Ascending aorta (tissue), 2 donors: ENCODE data around the gene SIAH2. TPM values are rescaled to one million over a fixed set of nuclear protein-coding genes. Genes with fewer than 3 reads are reported as not detected.

Source experiments
- DNase-seq, 2 donors: peaks; one replicate each; pipeline ENCODE4 v3.0.0-alpha.2; 2019; ENCODE audit warnings: low spot score in 2 of 2
- H3K27ac ChIP-seq, 2 donors: fragments of 200-600 bp; sonication (generic); one replicate each; pipeline ENCODE4 v1.5.1; 2016 to 2017; ENCODE audit warnings: mild to moderate bottlenecking in 1 of 2
- H3K27me3 ChIP-seq: fragments of 200-600 bp; sonication (generic); one replicate; pipeline ENCODE4 v1.5.1; 2017
- H3K36me3 ChIP-seq, 2 donors: fragments of 200-600 bp; sonication (generic); one replicate each; pipeline ENCODE4 v1.5.1; 2016
- H3K4me1 ChIP-seq, 2 donors: fragments of 200-600 bp; sonication (generic); one replicate each; pipeline ENCODE4 v1.5.1; 2016 to 2017; ENCODE audit warnings: mild to moderate bottlenecking in 1 of 2
- H3K4me3 ChIP-seq, 2 donors: fragments of 200-600 bp; sonication (generic); one replicate each; pipeline ENCODE4 v1.5.1; 2016 to 2017; ENCODE audit warnings: mild to moderate bottlenecking in 1 of 2
- H3K9me3 ChIP-seq, 2 donors: fragments of 200-600 bp; sonication (generic); one replicate each; pipeline ENCODE4 v1.5.1; 2016
- CTCF ChIP-seq, 3 experiments: fragments of 200-600 bp in 2 of 3; fragments of 450-650 bp in 1 of 3; sonication (generic) in 2 of 3; IDR thresholded peaks; one replicate each; pipeline ENCODE4 v1.5.1; 2016 to 2019; ENCODE audit warnings: antibody characterized with exemption in 3 of 3, mild to moderate bottlenecking in 1 of 3, moderate library complexity in 1 of 3
- intact Hi-C: fragments of 100-400 bp; cut with DNase I; formaldehyde crosslinking; loops from one replicate; pipeline ENCODE4 v1.15.1; 2023
- total RNA-seq: library from RNA; depleted of rRNA; stranded (reverse); fragments of >200 nt; gene quantifications from one replicate; pipeline ENCODE4 v1.1.0, GENCODE V29; 2016

SIAH2 gene
- total RNA-seq, 1 donor from 2014 or later: 50.9 TPM

- intact Hi-C loops: no loop called here
- Histone ChIP-seq H3K9me3 (no peaks in the 10 kb centered on the region), H3K27ac (no peak overlapping the region), H3K4me3 (no peak overlapping the region), H3K36me3 (no peaks in the 10 kb centered on the region), H3K4me1 (no peaks in the 10 kb centered on the region), H3K27me3 (no peaks in the 10 kb centered on the region)
- TF ChIP-seq CTCF (IDR thresholded peaks at IDR 0.05): no peak
- DNase-seq: no peak
These were observed 27.7 kb upstream of the SIAH2 start for GRCh38 chr3:150790629-150791028.

GRCh38 chr3:150789451-150789850, 26.5 kb upstream of the SIAH2 start:
- Histone ChIP-seq H3K4me1 (no peaks in the 10 kb centered on the region), H3K27ac (no peak overlapping the region), H3K4me3 (no peak overlapping the region), H3K9me3 (no peaks in the 10 kb centered on the region), H3K36me3 (no peaks in the 10 kb centered on the region), H3K27me3 (no peaks in the 10 kb centered on the region)
- intact Hi-C loops: loop anchor here (2.0 to 5.0 kb wide), 3 partner anchors 67 to 493 kb away; no protein-coding TSS in a partner anchor
- DNase-seq: no peak
- no peak for TF ChIP-seq CTCF (IDR thresholded peaks at IDR 0.05)

- Histone ChIP-seq H3K9me3 (no peaks in the 10 kb centered on the region), H3K4me3 (no peak overlapping the region), H3K27me3 (no peaks in the 10 kb centered on the region), H3K27ac (no peak overlapping the region), H3K4me1 (no peaks in the 10 kb centered on the region), H3K36me3 (no peaks in the 10 kb centered on the region)
- peak; percentile 67 to 87 (median 80) for TF ChIP-seq CTCF (IDR thresholded peaks at IDR 0.05)
- DNase-seq: peak in 1 of 2 donors; percentile 86
- intact Hi-C loops: loop anchor here (1.0 to 5.0 kb wide), 4 partner anchors 66 to 495 kb away; no protein-coding TSS in a partner anchor
These were observed 24.9 kb upstream of the SIAH2 start for GRCh38 chr3:150787741-150788370.

- DNase-seq: no peak
- Histone ChIP-seq H3K4me1 (no peaks in the 10 kb centered on the region), H3K27ac (no peak overlapping the region), H3K27me3 (no peaks in the 10 kb centered on the region), H3K4me3 (no peak overlapping the region), H3K36me3 (no peaks in the 10 kb centered on the region), H3K9me3 (no peaks in the 10 kb centered on the region)
- TF ChIP-seq CTCF (IDR thresholded peaks at IDR 0.05): no peak
- intact Hi-C loops: loop anchor here (1.0 to 5.0 kb wide), 2 partner anchors 64 to 360 kb away; no protein-coding TSS in a partner anchor
These were observed 23.8 kb upstream of the SIAH2 start for GRCh38 chr3:150786791-150787190.

GRCh38 chr3:150784747-150785125, 21.8 kb upstream of the SIAH2 start:
- no peak for DNase-seq
- H3K9me3 ChIP-seq: no peaks in the 10 kb centered on the region
- H3K27me3 ChIP-seq: no peaks in the 10 kb centered on the region
- H3K4me1 ChIP-seq: no peaks in the 10 kb centered on the region
- no peak overlapping the region for H3K27ac ChIP-seq
- H3K36me3 ChIP-seq: no peaks in the 10 kb centered on the region
- intact Hi-C loops: loop anchor here (5.0 kb wide), 1 partner anchor 62 kb away; no protein-coding TSS in a partner anchor
- no peak for TF ChIP-seq CTCF (IDR thresholded peaks at IDR 0.05)
- no peak overlapping the region for H3K4me3 ChIP-seq
